ENCODE data around the gene MREG.
"Not testable (repeated sequence)": the region's sequence is repeated elsewhere in the genome, so short reads cannot be mapped to it uniquely, and the experiment has no call there.

Gene MREG

GRCh38 chr2:215973954-215974699 is 39.2 kb downstream of the MREG start:
- Histone ChIP-seq H3K4me3 (ENCODE audit: insufficient read length, low read depth) (no peak overlapping the region), H3K4me1 (ENCODE audit: insufficient read depth, insufficient read length) (peaks cover 5% of the 10 kb centered on the region), H3K9me3 (ENCODE audit: insufficient read depth, low read length) (no peaks in the 10 kb centered on the region), H3K27me3 (ENCODE audit: insufficient read depth, insufficient read length) (no peaks in the 10 kb centered on the region), H3K36me3 (ENCODE audit: insufficient read depth, insufficient read length, low read length) (peaks cover 5% of the 10 kb centered on the region), H3K9ac (ENCODE audit: insufficient read length, low read depth) (no peak overlapping the region)
- TF ChIP-seq ZNF274 (IDR thresholded peaks at IDR 0.05; ENCODE audit: low read depth, low read length) (no peak), SUZ12 (IDR thresholded peaks at IDR 0.05; ENCODE audit: extremely low read depth, insufficient read depth, insufficient read length) (no peak), YY1 (IDR thresholded peaks at IDR 0.05; ENCODE audit: insufficient read depth, insufficient read length) (no peak)
- DNase-seq (ENCODE audit: low read depth, low spot score) = no peak

- H3K9ac ChIP-seq (ENCODE audit: insufficient read length, low read depth) = no peak overlapping the region
- DNase-seq (ENCODE audit: low read depth, low spot score) = no peak
- no peaks in the 10 kb centered on the region for H3K9me3 ChIP-seq (ENCODE audit: insufficient read depth, low read length)
- peaks cover 5% of the 10 kb centered on the region for H3K4me1 ChIP-seq (ENCODE audit: insufficient read depth, insufficient read length)
- no peaks in the 10 kb centered on the region for H3K27me3 ChIP-seq (ENCODE audit: insufficient read depth, insufficient read length)
- peaks cover 5% of the 10 kb centered on the region for H3K36me3 ChIP-seq (ENCODE audit: insufficient read depth, insufficient read length, low read length)
- no peak for TF ChIP-seq SUZ12 (IDR thresholded peaks at IDR 0.05; ENCODE audit: extremely low read depth, insufficient read depth, insufficient read length)
- no peak for TF ChIP-seq YY1 (IDR thresholded peaks at IDR 0.05; ENCODE audit: insufficient read depth, insufficient read length)
- TF ChIP-seq ZNF274 (IDR thresholded peaks at IDR 0.05; ENCODE audit: low read depth, low read length) = no peak
- no peak overlapping the region for H3K4me3 ChIP-seq (ENCODE audit: insufficient read length, low read depth)
Measured at GRCh38 chr2:215973145-215973792, 40.1 kb downstream of the MREG start.

- Histone ChIP-seq H3K9ac (ENCODE audit: insufficient read length, low read depth) (no peak overlapping the region), H3K27me3 (ENCODE audit: insufficient read depth, insufficient read length) (no peaks in the 10 kb centered on the region), H3K9me3 (ENCODE audit: insufficient read depth, low read length) (no peaks in the 10 kb centered on the region), H3K4me1 (ENCODE audit: insufficient read depth, insufficient read length) (peaks cover 5% of the 10 kb centered on the region), H3K36me3 (ENCODE audit: insufficient read depth, insufficient read length, low read length) (peaks cover 5% of the 10 kb centered on the region), H3K4me3 (ENCODE audit: insufficient read length, low read depth) (no peak overlapping the region)
- TF ChIP-seq ZNF274 (IDR thresholded peaks at IDR 0.05; ENCODE audit: low read depth, low read length) = no peak
- no peak for TF ChIP-seq SUZ12 (IDR thresholded peaks at IDR 0.05; ENCODE audit: extremely low read depth, insufficient read depth, insufficient read length)
- TF ChIP-seq YY1 (IDR thresholded peaks at IDR 0.05; ENCODE audit: insufficient read depth, insufficient read length) = no peak
- DNase-seq (ENCODE audit: low read depth, low spot score) = no peak
Measured at GRCh38 chr2:215971671-215972070, 41.7 kb downstream of the MREG start.

GRCh38 chr2:215970894-215971293 is 42.5 kb downstream of the MREG start:
- not testable (repeated sequence) for H3K4me1 ChIP-seq (ENCODE audit: insufficient read depth, insufficient read length); H3K27me3 ChIP-seq (ENCODE audit: insufficient read depth, insufficient read length); DNase-seq (ENCODE audit: low read depth, low spot score); H3K4me3 ChIP-seq (ENCODE audit: insufficient read length, low read depth); H3K9me3 ChIP-seq (ENCODE audit: insufficient read depth, low read length); H3K9ac ChIP-seq (ENCODE audit: insufficient read length, low read depth); H3K36me3 ChIP-seq (ENCODE audit: insufficient read depth, insufficient read length, low read length)

GRCh38 chr2:215970425-215970824 is 42.9 kb downstream of the MREG start:
- TF ChIP-seq SUZ12 (IDR thresholded peaks at IDR 0.05; ENCODE audit: extremely low read depth, insufficient read depth, insufficient read length) = no peak
- TF ChIP-seq ZNF274 (IDR thresholded peaks at IDR 0.05; ENCODE audit: low read depth, low read length) = no peak
- TF ChIP-seq YY1 (IDR thresholded peaks at IDR 0.05; ENCODE audit: insufficient read depth, insufficient read length) = no peak
- no peak for DNase-seq (ENCODE audit: low read depth, low spot score)
- peaks cover 5% of the 10 kb centered on the region for H3K4me1 ChIP-seq (ENCODE audit: insufficient read depth, insufficient read length)

GRCh38 chr2:215969131-215969841 is 44.1 kb downstream of the MREG start:
- H3K9ac ChIP-seq (ENCODE audit: insufficient read length, low read depth) = no peak overlapping the region
- H3K27me3 ChIP-seq (ENCODE audit: insufficient read depth, insufficient read length) = no peaks in the 10 kb centered on the region
- H3K9me3 ChIP-seq (ENCODE audit: insufficient read depth, low read length) = no peaks in the 10 kb centered on the region
- H3K4me1 ChIP-seq (ENCODE audit: insufficient read depth, insufficient read length) = peaks cover 3% of the 10 kb centered on the region
- no peak overlapping the region for H3K4me3 ChIP-seq (ENCODE audit: insufficient read length, low read depth)
- no peak for DNase-seq (ENCODE audit: low read depth, low spot score)
- TF ChIP-seq SUZ12 (IDR thresholded peaks at IDR 0.05; ENCODE audit: extremely low read depth, insufficient read depth, insufficient read length) (no peak), ZNF274 (IDR thresholded peaks at IDR 0.05; ENCODE audit: low read depth, low read length) (no peak), YY1 (IDR thresholded peaks at IDR 0.05; ENCODE audit: insufficient read depth, insufficient read length) (no peak)
- peaks cover 5% of the 10 kb centered on the region for H3K36me3 ChIP-seq (ENCODE audit: insufficient read depth, insufficient read length, low read length)

More at GRCh38 chr2:215970425-215970824, 42.9 kb downstream of the MREG start:
- no peaks in the 10 kb centered on the region for H3K9me3 ChIP-seq (ENCODE audit: insufficient read depth, low read length)
- no peak overlapping the region for H3K9ac ChIP-seq (ENCODE audit: insufficient read length, low read depth)
- no peak overlapping the region for H3K4me3 ChIP-seq (ENCODE audit: insufficient read length, low read depth)
- H3K36me3 ChIP-seq (ENCODE audit: insufficient read depth, insufficient read length, low read length) = peaks cover 5% of the 10 kb centered on the region
- no peaks in the 10 kb centered on the region for H3K27me3 ChIP-seq (ENCODE audit: insufficient read depth, insufficient read length)

GRCh38 chr2:215968499-215968898 is 44.9 kb downstream of the MREG start:
- TF ChIP-seq YY1 (IDR thresholded peaks at IDR 0.05; ENCODE audit: insufficient read depth, insufficient read length) = no peak
- TF ChIP-seq SUZ12 (IDR thresholded peaks at IDR 0.05; ENCODE audit: extremely low read depth, insufficient read depth, insufficient read length) = no peak
- no peak for TF ChIP-seq ZNF274 (IDR thresholded peaks at IDR 0.05; ENCODE audit: low read depth, low read length)
- no peak overlapping the region for H3K9ac ChIP-seq (ENCODE audit: insufficient read length, low read depth)
- H3K4me3 ChIP-seq (ENCODE audit: insufficient read length, low read depth) = no peak overlapping the region
- H3K4me1 ChIP-seq (ENCODE audit: insufficient read depth, insufficient read length) = peaks cover 2% of the 10 kb centered on the region
- H3K27me3 ChIP-seq (ENCODE audit: insufficient read depth, insufficient read length) = no peaks in the 10 kb centered on the region
- H3K9me3 ChIP-seq (ENCODE audit: insufficient read depth, low read length) = no peaks in the 10 kb centered on the region
- no peak for DNase-seq (ENCODE audit: low read depth, low spot score)
- H3K36me3 ChIP-seq (ENCODE audit: insufficient read depth, insufficient read length, low read length) = peaks cover 5% of the 10 kb centered on the region

Measured in NT2/D1 (cell line).